H4 (cell line): ENCODE data around the gene PARN. TPM values are rescaled to one million over a fixed set of nuclear protein-coding genes. Genes with fewer than 3 reads are reported as not detected.
A peak's percentile ranks its signal among the peaks of the same experiment; 100 is the strongest.
"Not testable (repeated sequence)": the region's sequence is repeated elsewhere in the genome, so short reads cannot be mapped to it uniquely, and the experiment has no call there.

ENCODE experiments used
- DNase-seq: peaks from one replicate; pipeline ENCODE4 v3.0.0-alpha.2; 2015; ENCODE audit warnings: low spot score
- total RNA-seq: library from RNA; depleted of rRNA; stranded (reverse); fragments of >200 nt; shearing (Covaris generic); gene quantifications from 2 replicates; pipeline ENCODE4 v1.2.3, GENCODE V29; 2014; rRNA removed

The PARN gene
- total RNA-seq, 1 experiment from 2014 or later: 32.2 TPM

DNA sequence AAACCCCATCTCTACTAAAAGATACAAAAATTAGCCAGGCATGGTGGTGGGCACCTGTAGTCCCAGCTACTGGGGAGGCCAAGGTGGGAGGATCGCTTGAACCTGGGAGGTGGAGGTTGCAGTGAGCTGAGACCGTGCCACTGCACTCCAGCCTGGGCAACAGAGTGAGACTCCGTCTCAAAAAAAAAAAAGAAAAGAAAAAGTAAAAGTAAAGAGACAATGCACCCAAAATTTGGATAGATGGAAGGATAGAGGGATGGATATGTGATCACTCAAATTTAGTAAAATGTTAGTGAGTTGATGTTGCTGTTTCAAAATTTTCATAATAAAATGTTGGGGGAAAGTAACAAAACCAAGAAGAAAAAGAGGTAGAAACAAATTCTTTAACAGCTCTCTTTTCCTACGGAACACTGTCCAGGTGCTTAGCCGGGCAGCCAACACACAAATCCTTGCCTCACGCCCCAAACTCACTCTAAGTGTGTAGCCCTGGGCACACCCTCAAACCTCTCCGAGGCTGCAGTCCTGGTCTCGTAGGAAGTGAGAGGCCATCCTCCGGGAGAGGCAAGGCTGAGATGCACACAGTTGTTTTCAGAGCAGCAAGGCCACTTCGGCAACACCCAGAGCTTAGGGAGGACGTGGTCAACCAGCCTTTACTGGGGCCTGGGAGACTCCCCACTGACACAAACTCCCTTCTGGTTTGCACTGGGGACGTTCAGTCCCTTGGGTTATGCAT, 228.9 kb downstream of the PARN start:
- DNase-seq: not testable (repeated sequence)

- no peak for DNase-seq
Observed at GRCh38 chr16:14400285-14400977, 229.6 kb downstream of the PARN start.

DNA sequence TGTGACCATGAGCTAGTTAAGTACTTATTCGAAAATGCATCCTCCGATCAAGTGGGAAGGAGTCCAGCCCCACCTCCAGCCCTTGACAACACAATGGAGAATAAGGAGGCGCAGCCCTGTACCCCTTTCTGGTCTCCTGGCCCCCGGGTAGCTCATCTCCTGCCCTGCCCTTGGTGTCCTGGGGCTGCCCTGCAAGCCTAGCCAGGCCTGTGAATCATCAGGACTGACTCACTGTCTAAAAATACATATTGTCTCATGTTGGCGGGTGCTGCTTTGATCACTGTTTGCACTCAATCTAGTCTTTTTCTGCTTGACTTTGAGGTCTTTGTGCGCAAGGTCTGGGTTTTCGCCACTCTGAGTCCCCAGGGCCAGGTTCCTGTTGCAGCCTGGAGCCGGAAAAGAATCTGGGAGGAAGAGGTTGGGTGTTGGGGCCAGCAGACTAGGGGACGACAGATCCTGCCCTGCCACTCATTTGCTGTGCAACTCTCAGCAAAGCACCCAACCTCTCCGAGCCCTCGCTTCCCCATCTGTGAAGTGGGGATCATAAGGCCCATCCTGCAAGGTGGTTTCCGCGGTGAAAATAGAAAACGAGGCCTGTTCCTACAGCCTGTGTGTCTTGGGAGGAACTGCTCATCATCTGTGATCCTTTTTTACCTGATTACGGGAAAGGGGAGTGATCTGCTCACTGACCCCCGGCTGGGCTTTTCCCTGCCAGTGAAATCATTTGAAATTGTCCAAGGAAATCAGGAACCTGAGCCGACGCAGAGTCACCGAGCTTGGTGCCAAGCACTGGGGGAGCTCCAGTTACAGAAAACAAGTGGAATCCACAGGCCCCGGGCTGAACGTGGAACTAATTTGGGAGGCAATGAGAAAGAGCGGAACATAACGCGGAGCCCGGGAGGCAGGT, 230.4 kb downstream of the PARN start:
- DNase-seq: peak; percentile 21

DNA sequence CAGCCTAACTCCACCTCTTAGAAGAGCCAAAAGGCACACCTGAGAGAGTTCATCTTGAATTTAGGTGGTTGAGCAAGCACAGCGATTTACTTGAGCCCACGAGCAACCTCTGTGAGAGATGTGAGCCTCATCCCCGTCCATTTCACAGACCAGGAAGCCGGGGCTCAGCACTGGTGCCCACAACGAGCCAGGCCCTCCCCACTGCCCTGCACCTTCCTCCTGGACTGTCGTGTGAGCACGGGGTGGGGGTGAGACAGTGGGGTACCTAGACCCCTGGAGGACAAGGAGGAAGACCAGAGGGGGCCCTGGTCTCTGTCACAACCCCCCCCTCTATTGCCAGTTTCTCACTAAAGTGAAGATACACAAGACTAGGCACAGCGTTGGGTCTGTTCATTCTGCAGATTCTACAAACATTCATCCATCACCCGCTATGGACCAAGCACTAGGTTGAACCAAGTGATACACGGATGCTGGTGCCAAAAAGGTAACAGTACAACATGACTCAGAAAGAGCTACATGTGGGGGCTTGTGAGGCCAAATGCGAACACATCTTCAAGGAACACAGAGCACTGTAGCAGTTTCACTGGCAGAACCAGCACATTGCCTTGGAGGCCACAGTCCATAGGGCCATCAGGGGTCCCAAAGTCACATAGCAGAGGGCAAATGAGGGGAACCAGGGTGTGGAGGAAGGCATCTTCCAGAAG, 231.9 kb downstream of the PARN start:
- no peak for DNase-seq

DNA sequence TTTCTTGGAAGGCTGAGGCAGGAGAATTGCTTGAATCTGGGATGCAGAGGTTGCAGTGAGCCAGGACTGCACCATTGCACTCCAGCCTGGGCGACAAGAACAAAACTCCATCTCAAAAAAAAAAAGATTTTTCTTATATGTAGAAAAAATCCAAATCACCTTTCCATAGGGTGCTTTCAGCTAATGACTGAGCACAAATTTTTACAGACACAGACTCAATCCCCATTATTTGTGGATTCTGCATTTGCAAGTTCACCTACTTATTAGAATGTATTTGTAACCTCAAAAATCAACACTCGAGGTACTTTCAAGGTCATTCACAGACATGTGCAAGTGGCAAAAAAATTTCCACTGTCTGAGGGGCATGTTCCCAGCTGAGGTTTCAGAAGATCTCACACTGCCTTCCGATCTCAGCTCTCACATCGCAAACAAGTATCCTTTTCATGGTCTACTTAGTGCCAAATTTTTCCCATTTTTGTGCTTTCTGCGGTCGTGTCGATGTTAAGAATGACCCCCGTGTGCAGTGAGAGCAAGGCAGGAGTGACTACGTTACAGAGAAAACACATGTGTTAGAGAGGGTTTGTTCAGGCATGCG, 234.3 kb downstream of the PARN start:
- DNase-seq: not testable (repeated sequence)

- DNase-seq: no peak
Observed at GRCh38 chr16:14394834-14395233, 235.2 kb downstream of the PARN start.

DNA sequence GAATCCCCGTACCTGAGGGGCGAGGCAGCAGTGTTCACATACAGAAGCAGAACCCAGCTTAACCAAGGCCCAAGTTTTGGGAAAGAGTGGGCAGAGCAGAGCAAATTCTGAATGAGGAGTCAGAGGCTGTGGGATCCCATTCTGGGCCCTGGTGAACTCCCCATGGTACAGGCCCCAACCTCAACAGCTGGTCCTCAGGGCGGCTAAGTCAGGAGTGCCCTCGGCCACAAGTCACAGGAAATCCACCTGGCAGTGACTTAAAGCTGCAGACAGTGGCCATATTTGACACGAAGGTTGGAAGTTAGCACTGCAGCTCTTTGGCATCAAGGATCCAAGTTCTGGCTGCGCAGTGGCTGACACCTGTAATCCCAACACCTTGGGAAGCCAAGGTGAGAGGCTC, 237.1 kb downstream of the PARN start:
- DNase-seq: no peak

DNA sequence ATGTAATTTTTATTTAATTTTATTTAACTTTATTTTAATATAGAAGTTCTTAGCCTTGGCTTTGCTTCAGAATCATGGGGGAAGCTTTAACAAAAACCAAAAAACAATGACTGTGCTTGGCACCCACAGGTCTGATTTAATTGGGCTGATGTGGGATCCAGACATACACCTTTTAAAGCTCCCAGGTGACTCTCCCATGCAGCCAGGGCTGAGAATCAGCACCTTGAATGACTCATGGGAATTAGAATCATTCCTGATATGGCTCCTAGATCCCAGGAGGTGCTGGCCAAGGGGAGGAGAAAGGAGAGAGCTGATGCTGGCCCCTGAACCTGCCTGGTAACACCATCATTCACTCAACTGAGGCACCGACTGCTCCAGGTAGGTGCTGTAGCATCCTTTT, 240.7 kb downstream of the PARN start:
- DNase-seq: no peak

DNA sequence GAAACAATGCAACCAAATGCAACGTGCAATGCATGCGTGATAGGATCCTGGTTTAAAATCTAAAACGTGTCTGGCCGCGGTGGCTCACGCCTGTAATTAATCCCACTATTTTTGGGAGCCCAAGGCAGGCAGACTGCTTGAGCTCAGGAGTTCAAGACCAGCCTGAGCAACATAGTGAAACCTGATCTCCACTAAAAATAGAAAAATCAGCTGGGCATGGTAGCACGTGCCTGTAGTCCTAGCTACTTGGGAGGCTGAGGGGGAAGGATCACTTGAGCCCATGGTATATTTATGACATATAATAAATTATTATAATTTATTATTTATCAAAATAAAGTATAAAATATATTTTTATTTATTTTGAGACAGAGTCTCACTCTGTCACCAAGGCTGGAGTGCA, 241.8 kb downstream of the PARN start:
- DNase-seq: no peak

DNA sequence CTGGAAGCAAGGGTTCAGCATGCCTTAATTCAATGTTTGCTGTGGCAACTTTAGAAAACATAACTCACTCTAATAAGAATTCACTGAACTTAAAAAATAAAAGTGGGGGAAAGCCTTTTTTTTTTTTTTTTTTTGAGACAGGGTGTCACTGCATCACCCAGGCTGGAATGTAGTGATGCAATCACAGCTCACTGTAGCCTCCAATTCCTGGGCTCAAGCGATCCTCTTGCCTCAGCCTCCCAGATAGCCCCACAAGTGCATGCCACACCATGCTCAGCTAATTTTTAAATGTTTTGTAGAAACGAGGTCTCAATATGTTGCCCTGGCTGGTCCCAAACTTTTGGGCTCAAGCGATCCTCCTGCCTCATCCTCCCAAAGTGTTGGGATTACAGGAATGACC, 243.9 kb downstream of the PARN start:
- no peak for DNase-seq

Other genes with a start within 250 kb of the PARN start
- 60.4 and 85.7 TPM in 2 replicates for gene BFAR, start 2.7 kb upstream of the PARN start, total RNA-seq
- not detected in 2 replicates for gene PLA2G10, start 64.0 kb upstream of the PARN start, total RNA-seq
- gene NPIPA3, start 73.2 kb upstream of the PARN start, total RNA-seq: 1.9 TPM in 1 of 2 replicates, not detected in the other
- not detected in 2 replicates for gene NPIPA2, start 112.3 kb upstream of the PARN start, total RNA-seq
- 42.0 and 67.5 TPM in 2 replicates for gene NOMO1, start 203.5 kb upstream of the PARN start, total RNA-seq